ENCODE results near the gene ASZ1. TPM values are rescaled to one million over a fixed set of nuclear protein-coding genes. Genes with fewer than 3 reads are reported as not detected.
"Not testable (repeated sequence)": the region's sequence is repeated elsewhere in the genome, so short reads cannot be mapped to it uniquely, and the experiment has no call there.

ASZ1 gene
- not detected for total RNA-seq

- ChIA-PET CTCF (no interaction called here), POLR2A (no interaction called here)
Measured at GRCh38 chr7:117427258-117427701, at the start of gene ASZ1. ASZ1 (minus strand) TSS chr7:117427493; CDS start chr7:117427460, 33 bp downstream.

GRCh38 chr7:117476557-117477215, 49.4 kb upstream of the ASZ1 start:
- POLR2A ChIA-PET, result no interaction called here
- CTCF ChIA-PET, result no interaction called here

DNA sequence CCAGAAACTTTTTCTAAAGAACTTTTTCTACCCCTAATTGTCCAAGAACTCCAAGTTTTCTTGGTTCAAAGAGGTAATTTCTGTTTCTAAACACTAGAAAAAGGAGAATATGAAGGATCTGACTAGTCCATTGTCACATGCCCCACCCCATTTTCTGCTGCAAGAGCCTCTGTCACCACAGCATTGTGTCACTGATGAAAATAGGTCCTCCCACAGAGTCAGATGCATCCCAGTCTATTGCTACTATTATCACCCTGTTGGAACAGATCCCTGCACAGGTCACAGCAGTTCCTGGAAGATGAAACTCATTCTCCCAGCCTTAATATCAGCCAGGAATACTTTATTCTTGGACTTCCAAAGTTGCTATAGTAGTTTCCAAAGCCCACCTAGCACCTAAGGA, 45.0 kb upstream of the ASZ1 start:
- POLR2A ChIA-PET, result no interaction called here
- CTCF ChIA-PET, result no interaction called here

DNA sequence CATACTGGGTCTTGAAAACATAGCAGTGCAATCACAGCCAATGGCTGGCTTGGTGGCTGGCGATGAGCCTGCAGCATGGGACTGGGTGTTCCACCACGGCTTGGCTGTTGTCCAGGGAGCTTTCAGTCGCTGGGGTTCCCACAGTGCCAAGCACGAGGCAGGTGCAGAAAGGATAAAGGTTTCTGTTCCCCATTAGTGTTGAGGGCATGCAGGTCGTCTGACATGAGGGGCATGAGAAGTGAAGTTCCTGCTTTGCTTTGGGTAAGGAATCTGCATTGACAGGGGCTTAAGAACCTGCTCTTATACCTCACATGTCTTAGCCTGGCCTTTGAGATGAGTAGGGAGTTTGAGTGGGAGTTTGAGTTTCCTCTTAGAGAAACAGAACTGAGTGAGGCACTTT, 43.5 kb upstream of the ASZ1 start:
- POLR2A ChIA-PET, result no interaction called here
- CTCF ChIA-PET, result no interaction called here

- CTCF ChIA-PET, result no interaction called here
- POLR2A ChIA-PET, result no interaction called here
Measured at GRCh38 chr7:117468174-117468573, 40.9 kb upstream of the ASZ1 start.

- POLR2A ChIA-PET, CTCF ChIA-PET: not testable (repeated sequence)
Measured at GRCh38 chr7:117460815-117461214, 33.5 kb upstream of the ASZ1 start.

GRCh38 chr7:117459735-117460134, 32.4 kb upstream of the ASZ1 start:
- POLR2A ChIA-PET, result no interaction called here
- CTCF ChIA-PET, result no interaction called here

- ChIA-PET CTCF (no interaction called here), POLR2A (no interaction called here)
Measured at GRCh38 chr7:117458977-117459583, 31.8 kb upstream of the ASZ1 start.

- ChIA-PET CTCF (no interaction called here), POLR2A (no interaction called here)
Measured at GRCh38 chr7:117448655-117449054, 21.4 kb upstream of the ASZ1 start.

GRCh38 chr7:117446220-117446815, 19.0 kb upstream of the ASZ1 start:
- ChIA-PET CTCF (no interaction called here), POLR2A (no interaction called here)

GRCh38 chr7:117445206-117445605, 17.9 kb upstream of the ASZ1 start:
- ChIA-PET POLR2A (no interaction called here), CTCF (no interaction called here)

- POLR2A ChIA-PET, result no interaction called here
- CTCF ChIA-PET, result no interaction called here
Measured at GRCh38 chr7:117444646-117445045, 17.4 kb upstream of the ASZ1 start.

DNA sequence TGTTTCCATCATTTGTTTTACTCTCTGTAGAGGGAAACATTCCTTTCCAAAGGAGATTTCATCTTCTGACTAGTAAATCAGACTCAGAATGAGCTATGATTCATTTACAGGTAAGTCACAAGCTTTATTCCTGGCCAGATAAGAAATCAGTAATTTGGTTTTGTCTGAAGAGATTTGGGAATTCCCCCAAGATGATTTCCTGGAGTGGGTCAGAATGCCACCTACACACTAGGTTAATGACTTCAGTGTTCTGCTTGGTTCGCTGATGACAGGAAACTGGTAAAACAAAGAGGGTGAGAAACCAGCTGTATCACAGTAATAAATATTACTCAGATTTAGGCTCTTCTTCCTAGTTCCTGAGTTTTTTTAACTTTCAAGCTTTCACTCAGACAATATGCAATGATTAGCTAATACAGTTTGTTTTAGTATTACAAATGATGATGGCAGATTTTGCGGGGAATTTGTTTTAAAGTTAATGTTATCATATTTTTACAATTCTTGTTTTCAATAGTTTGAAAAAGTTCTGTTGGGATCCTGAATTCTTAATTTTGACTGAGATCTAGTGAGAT, 8.3 kb upstream of the ASZ1 start:
- POLR2A ChIA-PET, result no interaction called here
- CTCF ChIA-PET, result no interaction called here

GRCh38 chr7:117424090-117424829, 3.0 kb downstream of the ASZ1 start:
- ChIA-PET POLR2A (interaction anchor here (0.7 kb wide), 1 partner anchor 23 kb away, joined by 7 read pairs; no protein-coding TSS in a partner anchor), CTCF (no interaction called here)

GRCh38 chr7:117414591-117414990, 12.7 kb downstream of the ASZ1 start:
- CTCF ChIA-PET, POLR2A ChIA-PET: not testable (repeated sequence)

- ChIA-PET CTCF (no interaction called here), POLR2A (no interaction called here)
Measured at GRCh38 chr7:117412946-117413559, 14.2 kb downstream of the ASZ1 start.

DNA sequence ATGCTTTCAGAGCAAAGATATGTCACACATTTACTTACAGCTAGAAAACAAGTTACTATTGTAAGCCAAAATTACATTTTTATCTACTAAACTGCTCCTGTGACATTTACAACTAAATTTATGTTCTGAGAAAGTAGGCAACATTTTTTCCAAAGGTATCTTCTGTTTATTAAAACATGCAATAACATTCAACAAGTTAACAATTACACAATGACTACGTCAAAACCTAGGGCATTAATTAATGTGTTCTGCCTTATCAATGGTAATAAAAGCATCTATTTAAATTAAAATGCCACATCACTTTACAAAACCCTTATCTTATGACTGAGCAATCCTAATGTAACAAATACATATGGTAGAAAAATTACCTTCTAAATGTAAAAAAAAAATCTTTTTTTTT, 14.9 kb downstream of the ASZ1 start:
- CTCF ChIA-PET, result no interaction called here
- POLR2A ChIA-PET, result no interaction called here

GRCh38 chr7:117411539-117411938, 15.8 kb downstream of the ASZ1 start:
- CTCF ChIA-PET, result no interaction called here
- POLR2A ChIA-PET, result no interaction called here

DNA sequence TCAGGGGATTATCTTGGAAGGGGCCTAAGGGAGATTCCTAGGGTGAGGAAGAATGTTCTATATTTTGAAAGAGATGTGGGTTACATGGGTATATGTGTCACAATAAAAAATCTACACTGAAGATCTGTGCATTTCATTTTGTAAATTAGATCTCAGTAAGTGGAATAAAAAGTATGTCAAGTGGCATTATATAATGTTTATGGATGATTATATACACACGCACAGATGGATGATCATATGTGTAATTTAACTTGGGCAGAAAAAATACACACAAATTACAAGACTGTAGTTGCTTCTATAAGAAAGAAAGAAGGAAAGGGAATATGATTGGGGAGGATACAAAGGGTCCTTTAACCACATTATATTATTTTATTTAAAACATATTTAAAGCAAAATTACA, 18.5 kb downstream of the ASZ1 start:
- CTCF ChIA-PET, result no interaction called here
- POLR2A ChIA-PET, result no interaction called here

DNA sequence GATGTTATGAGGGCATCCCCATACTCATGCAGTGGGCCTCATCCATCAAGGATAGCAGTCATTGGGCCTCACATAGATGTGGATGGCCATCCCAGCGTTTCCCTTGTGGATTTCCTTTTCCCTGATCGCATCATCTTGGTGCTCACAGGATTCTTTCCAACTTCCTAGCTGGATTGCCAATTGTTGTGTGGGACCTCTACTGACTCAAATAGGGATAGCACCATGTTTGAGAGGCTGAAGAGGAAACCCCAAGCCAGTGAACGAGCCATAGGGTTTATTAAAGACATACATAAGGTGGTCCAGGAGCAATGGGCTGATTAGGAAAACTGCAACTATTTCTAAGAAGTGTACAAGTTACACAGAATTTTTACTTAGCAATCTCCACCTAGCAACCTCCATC, 21.8 kb downstream of the ASZ1 start:
- ChIA-PET POLR2A (no interaction called here), CTCF (no interaction called here)

DNA sequence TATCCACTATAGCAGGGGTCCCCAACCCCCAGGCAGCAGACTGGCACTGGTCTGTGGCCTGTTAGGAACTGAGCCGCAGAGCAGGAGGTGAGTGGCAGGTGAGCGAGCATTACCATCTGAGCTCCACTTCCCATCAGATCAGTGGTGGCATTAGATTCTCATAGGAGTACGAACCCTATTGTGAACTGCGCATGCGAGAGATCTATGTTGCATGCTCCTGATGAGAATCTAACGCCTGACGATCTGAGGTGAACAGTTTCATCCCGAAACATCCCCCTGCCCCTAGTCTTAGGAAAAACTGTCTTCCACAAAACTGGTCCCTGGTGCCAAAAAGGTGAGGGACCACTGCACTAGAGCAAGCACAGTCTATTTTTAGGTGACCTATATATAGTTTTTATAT, 23.6 kb downstream of the ASZ1 start:
- CTCF ChIA-PET, result no interaction called here
- POLR2A ChIA-PET, result no interaction called here

Data from activated CD8-positive, alpha-beta memory T cell treated with anti-CD3 and anti-CD28 coated beads for 36 hours (primary cell).